Natural killer cell (primary cell): Measurements from ENCODE around the gene ZFYVE16. TPM values are rescaled to one million over a fixed set of nuclear protein-coding genes. Genes with fewer than 3 reads are reported as not detected.

Source experiments
- ATAC-seq, 3 donors: fragments of 150-1000 bp in 2 of 3; fragments of 200-7000 bp in 1 of 3; cut with Tn5 transposase; 1 replicate in 1 of 3; 2 replicates in 2 of 3; pipeline ENCODE4 v1.10.0; 2021; ENCODE audit warnings: mild to moderate bottlenecking in 2 of 3, moderate library complexity in 2 of 3
- DNase-seq, 2 donors: peaks; one replicate each; pipeline versions ENCODE4 v3.0.0 to v3.0.0-alpha.2; 2013 to 2021; ENCODE audit warnings: mixed read lengths in 1 of 2
- H3K27ac ChIP-seq: one replicate; pipeline ENCODE4 v1.5.1; 2013; ENCODE audit warnings: mild to moderate bottlenecking, low read length
- H3K27me3 ChIP-seq: one replicate; pipeline ENCODE4 v1.6.1; 2013; ENCODE audit warnings: low read length; ENCODE audit not compliant: control insufficient read depth, insufficient read depth
- H3K36me3 ChIP-seq: one replicate; pipeline ENCODE4 v1.6.1; 2013; ENCODE audit warnings: low read length; ENCODE audit not compliant: control insufficient read depth, insufficient read depth
- H3K4me1 ChIP-seq: one replicate; pipeline ENCODE4 v1.6.1; 2013; ENCODE audit warnings: low read length; ENCODE audit not compliant: control insufficient read depth, insufficient read depth
- H3K4me3 ChIP-seq: one replicate; pipeline ENCODE4 v1.5.1; 2013; ENCODE audit warnings: low read length
- H3K9me3 ChIP-seq: one replicate; pipeline ENCODE4 v1.6.1; 2013; ENCODE audit warnings: low read length; ENCODE audit not compliant: control insufficient read depth, insufficient read depth
- H3K27ac Mint-ChIP-seq, 2 donors: one replicate each; pipeline ENCODE4 v1.8.0; 2022; ENCODE audit warnings: mild to moderate bottlenecking in 2 of 2, mixed read lengths in 2 of 2, moderate library complexity in 1 of 2
- H3K27me3 Mint-ChIP-seq, 2 donors: one replicate each; pipeline ENCODE4 v1.8.0; 2022; ENCODE audit warnings: low read depth in 2 of 2, mixed read lengths in 2 of 2
- H3K36me3 Mint-ChIP-seq: one replicate; pipeline ENCODE4 v1.8.0; 2022; ENCODE audit warnings: mixed read lengths
- H3K4me1 Mint-ChIP-seq, 2 donors: one replicate each; pipeline ENCODE4 v1.8.0; 2022; ENCODE audit warnings: mixed read lengths in 2 of 2
- H3K4me3 Mint-ChIP-seq: one replicate; pipeline ENCODE4 v1.8.0; 2022; ENCODE audit warnings: mild to moderate bottlenecking, moderate library complexity, mixed read lengths
- H3K9me3 Mint-ChIP-seq, 2 donors: one replicate each; pipeline ENCODE4 v1.8.0; 2022; ENCODE audit warnings: mixed read lengths in 2 of 2
- WGBS: methylation state at CpG from one replicate; pipeline ENCODE4 v1.1.7; 2013; ENCODE audit warnings: missing lambda C conversion rate; ENCODE audit not compliant: insufficient coverage; 5-methylcytosine and 5-hydroxymethylcytosine counted together
- intact Hi-C: fragments of 100-400 bp; cut with micrococcal nuclease; formaldehyde crosslinking; loops from one replicate; pipeline ENCODE4 v1.14.2; 2022
- total RNA-seq, 4 donors: library from RNA; stranded (reverse); fragments of 120-200 nt in 1 of 4; gene quantifications; one replicate each; pipeline versions ENCODE4 v1.2.3 to v1.2.4, GENCODE V29; 2013 to 2022
- TF ChIP-seq, protein P1 (sequence below): fragments of 200-600 bp; IDR thresholded peaks from one replicate; pipeline ENCODE4 v1.8.0; 2022; ENCODE audit warnings: antibody characterized with exemption

ZFYVE16 gene
- total RNA-seq, 3 donors from 2014 or later (not counting 1 experiment from before 2014, with no cell fraction given) = 24.4 to 36.6 (median 30.1) TPM

DNA sequence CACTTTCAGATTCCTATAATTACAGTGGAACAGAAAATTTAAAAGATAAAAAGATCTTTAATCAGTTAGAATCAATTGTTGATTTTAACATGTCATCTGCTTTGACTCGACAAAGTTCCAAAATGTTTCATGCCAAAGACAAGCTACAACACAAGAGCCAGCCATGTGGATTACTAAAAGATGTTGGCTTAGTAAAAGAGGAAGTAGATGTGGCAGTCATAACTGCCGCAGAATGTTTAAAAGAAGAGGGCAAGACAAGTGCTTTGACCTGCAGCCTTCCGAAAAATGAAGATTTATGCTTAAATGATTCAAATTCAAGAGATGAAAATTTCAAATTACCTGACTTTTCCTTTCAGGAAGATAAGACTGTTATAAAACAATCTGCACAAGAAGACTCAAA lies 29.5 kb downstream of the ZFYVE16 start:
- no peak overlapping the region for H3K27ac ChIP-seq
- no peaks in the 10 kb centered on the region for H3K27me3 Mint-ChIP-seq
- ATAC-seq (no peak), DNase-seq (no peak)
- intact Hi-C loops = no loop called here
- H3K36me3 ChIP-seq = peaks cover 18% of the 10 kb centered on the region
- 50% methylated on average over 3 of the region's 3 CpGs for WGBS
- no peaks in the 10 kb centered on the region for H3K27me3 ChIP-seq
- H3K4me3 Mint-ChIP-seq = no peak overlapping the region
- no peaks in the 10 kb centered on the region for H3K9me3 Mint-ChIP-seq
- peaks cover 25% of the 10 kb centered on the region for H3K36me3 Mint-ChIP-seq
- no peak overlapping the region for H3K27ac Mint-ChIP-seq
- no peak overlapping the region for H3K4me3 ChIP-seq
- no peaks in the 10 kb centered on the region for H3K4me1 ChIP-seq
- TF ChIP-seq, protein P1, sequence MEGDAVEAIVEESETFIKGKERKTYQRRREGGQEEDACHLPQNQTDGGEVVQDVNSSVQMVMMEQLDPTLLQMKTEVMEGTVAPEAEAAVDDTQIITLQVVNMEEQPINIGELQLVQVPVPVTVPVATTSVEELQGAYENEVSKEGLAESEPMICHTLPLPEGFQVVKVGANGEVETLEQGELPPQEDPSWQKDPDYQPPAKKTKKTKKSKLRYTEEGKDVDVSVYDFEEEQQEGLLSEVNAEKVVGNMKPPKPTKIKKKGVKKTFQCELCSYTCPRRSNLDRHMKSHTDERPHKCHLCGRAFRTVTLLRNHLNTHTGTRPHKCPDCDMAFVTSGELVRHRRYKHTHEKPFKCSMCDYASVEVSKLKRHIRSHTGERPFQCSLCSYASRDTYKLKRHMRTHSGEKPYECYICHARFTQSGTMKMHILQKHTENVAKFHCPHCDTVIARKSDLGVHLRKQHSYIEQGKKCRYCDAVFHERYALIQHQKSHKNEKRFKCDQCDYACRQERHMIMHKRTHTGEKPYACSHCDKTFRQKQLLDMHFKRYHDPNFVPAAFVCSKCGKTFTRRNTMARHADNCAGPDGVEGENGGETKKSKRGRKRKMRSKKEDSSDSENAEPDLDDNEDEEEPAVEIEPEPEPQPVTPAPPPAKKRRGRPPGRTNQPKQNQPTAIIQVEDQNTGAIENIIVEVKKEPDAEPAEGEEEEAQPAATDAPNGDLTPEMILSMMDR = no peak
- H3K9me3 ChIP-seq = no peaks in the 10 kb centered on the region
- H3K4me1 Mint-ChIP-seq = no peaks in the 10 kb centered on the region

DNA sequence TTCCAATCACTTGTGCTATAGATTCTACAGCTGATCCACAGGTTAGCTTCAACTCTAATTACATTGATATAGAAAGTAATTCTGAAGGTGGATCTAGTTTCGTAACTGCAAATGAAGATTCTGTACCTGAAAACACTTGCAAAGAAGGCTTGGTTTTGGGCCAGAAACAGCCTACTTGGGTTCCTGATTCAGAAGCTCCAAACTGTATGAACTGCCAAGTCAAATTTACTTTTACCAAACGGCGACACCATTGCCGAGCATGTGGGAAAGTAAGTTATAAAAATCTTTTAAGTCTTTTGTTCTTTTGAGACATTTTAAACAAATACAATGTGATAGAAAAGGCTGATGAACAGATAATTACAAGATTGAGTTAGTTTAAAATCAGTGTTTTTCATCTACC lies 30.9 kb downstream of the ZFYVE16 start:
- H3K4me1 Mint-ChIP-seq = no peaks in the 10 kb centered on the region
- H3K27ac Mint-ChIP-seq = no peak overlapping the region
- TF ChIP-seq, protein P1 = no peak
- H3K9me3 ChIP-seq = no peaks in the 10 kb centered on the region
- no peak overlapping the region for H3K27ac ChIP-seq
- ATAC-seq (no peak), DNase-seq (no peak)
- H3K36me3 Mint-ChIP-seq = peaks cover 25% of the 10 kb centered on the region
- no peaks in the 10 kb centered on the region for H3K9me3 Mint-ChIP-seq
- H3K27me3 Mint-ChIP-seq = no peaks in the 10 kb centered on the region
- H3K4me3 Mint-ChIP-seq = no peak overlapping the region
- no peak overlapping the region for H3K4me3 ChIP-seq
- intact Hi-C loops = no loop called here
- no peaks in the 10 kb centered on the region for H3K27me3 ChIP-seq
- no peaks in the 10 kb centered on the region for H3K4me1 ChIP-seq
- H3K36me3 ChIP-seq = peaks cover 26% of the 10 kb centered on the region
- 88% methylated on average over 1 of the region's 4 CpGs for WGBS

DNA sequence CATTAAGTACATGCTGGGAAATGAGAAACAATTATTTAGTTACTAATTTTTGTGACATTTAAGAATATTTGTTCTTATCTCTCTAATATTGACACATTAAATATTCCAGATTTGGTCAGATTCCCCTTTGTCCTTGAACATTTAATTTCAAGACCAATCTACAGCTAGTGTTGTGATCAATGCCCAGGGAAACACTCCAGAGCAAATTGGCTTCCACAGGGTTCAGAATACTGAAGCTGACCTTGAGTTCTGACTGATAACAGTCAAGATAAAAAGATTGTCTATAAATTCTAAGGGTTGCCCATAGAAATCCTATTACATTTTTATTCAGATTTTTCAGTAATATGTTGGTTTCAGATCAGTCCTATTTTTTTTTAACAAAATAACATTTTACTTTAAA lies 31.3 kb downstream of the ZFYVE16 start:
- TF ChIP-seq, protein P1 = no peak
- intact Hi-C loops = no loop called here
- no peaks in the 10 kb centered on the region for H3K4me1 ChIP-seq
- ATAC-seq = no peak
- H3K36me3 ChIP-seq = peaks cover 29% of the 10 kb centered on the region
- Mint-ChIP-seq H3K4me1 (no peaks in the 10 kb centered on the region), H3K4me3 (no peak overlapping the region), H3K27ac (no peak overlapping the region), H3K9me3 (no peaks in the 10 kb centered on the region), H3K27me3 (no peaks in the 10 kb centered on the region), H3K36me3 (peaks cover 25% of the 10 kb centered on the region)
- no peak overlapping the region for H3K4me3 ChIP-seq
- no peaks in the 10 kb centered on the region for H3K9me3 ChIP-seq
- DNase-seq = no peak
- no peak overlapping the region for H3K27ac ChIP-seq
- no peaks in the 10 kb centered on the region for H3K27me3 ChIP-seq

DNA sequence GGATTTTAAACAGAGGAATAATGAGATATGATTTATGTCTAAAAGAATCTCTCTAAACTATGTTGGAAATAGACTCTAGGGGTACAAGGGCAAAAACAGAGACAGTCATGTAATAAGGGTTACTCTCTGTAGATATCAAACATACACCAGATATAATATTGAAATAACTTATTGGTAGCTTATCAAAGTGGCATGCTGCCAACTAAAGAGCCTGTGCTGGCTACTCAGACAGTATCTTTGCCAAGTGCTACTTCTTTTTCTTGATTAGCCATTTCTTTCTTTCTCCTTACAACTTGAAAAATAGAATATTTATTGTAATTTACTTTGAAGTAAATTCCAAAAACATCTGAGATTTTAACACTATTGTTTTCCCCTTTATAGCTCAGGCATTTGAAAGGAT lies 34.9 kb downstream of the ZFYVE16 start:
- H3K27ac Mint-ChIP-seq = no peak overlapping the region
- no peaks in the 10 kb centered on the region for H3K27me3 ChIP-seq
- no peak for ATAC-seq

More for the DNA sequence above, 34.9 kb downstream of the ZFYVE16 start:
- Mint-ChIP-seq H3K27me3 (no peaks in the 10 kb centered on the region), H3K9me3 (no peaks in the 10 kb centered on the region), H3K36me3 (peaks cover 14% of the 10 kb centered on the region), H3K4me3 (no peak overlapping the region), H3K4me1 (no peaks in the 10 kb centered on the region)
- Histone ChIP-seq H3K4me3 (no peak overlapping the region), H3K4me1 (no peaks in the 10 kb centered on the region), H3K27ac (no peak overlapping the region), H3K36me3 (peaks cover 31% of the 10 kb centered on the region), H3K9me3 (no peaks in the 10 kb centered on the region)
- TF ChIP-seq, protein P1 = no peak
- intact Hi-C loops = no loop called here
- DNase-seq = no peak
